Chondrocyte (in vitro differentiated cells): Measurements from ENCODE around the gene NME7. TPM values are rescaled to one million over a fixed set of nuclear protein-coding genes. Genes with fewer than 3 reads are reported as not detected.
A peak's percentile ranks its signal among the peaks of the same experiment; 100 is the strongest.

Source experiments
- DNase-seq: peaks from one replicate; pipeline ENCODE4 v3.0.0; 2021; ENCODE audit warnings: mixed read lengths, low spot score
- H3K27ac Mint-ChIP-seq: one replicate; pipeline ENCODE4 v1.8.0; 2021; ENCODE audit warnings: mild to moderate bottlenecking, moderate library complexity, mixed read lengths; ENCODE audit not compliant: unreplicated experiment
- H3K27me3 Mint-ChIP-seq: 2 replicates; pipeline ENCODE4 v1.8.0; 2021; ENCODE audit warnings: low read depth, mixed read lengths
- H3K36me3 Mint-ChIP-seq: 2 replicates; pipeline ENCODE4 v1.8.0; 2021; ENCODE audit warnings: low read depth, mixed read lengths
- H3K4me1 Mint-ChIP-seq: 2 replicates; pipeline ENCODE4 v1.8.0; 2021; ENCODE audit warnings: low read depth, mild to moderate bottlenecking, mixed read lengths
- H3K4me3 Mint-ChIP-seq: one replicate; pipeline ENCODE4 v1.8.0; 2021; ENCODE audit warnings: mild to moderate bottlenecking, moderate library complexity, mixed read lengths; ENCODE audit not compliant: unreplicated experiment
- H3K9me3 Mint-ChIP-seq: 2 replicates; pipeline ENCODE4 v1.8.0; 2021; ENCODE audit warnings: low read depth, mixed read lengths
- total RNA-seq: library from RNA; stranded (reverse); gene quantifications from 3 replicates; pipeline ENCODE4 v1.2.1, GENCODE V29; 2021
- TF ChIP-seq, protein P1 (sequence below): fragments of 200-600 bp; sonication (generic); IDR thresholded peaks from 2 replicates; pipeline ENCODE4 v1.5.0; 2021; ENCODE audit warnings: antibody characterized with exemption, mild to moderate bottlenecking, moderate library complexity

The NME7 gene
- total RNA-seq, 1 donor from 2014 or later = 14.7 TPM

DNA sequence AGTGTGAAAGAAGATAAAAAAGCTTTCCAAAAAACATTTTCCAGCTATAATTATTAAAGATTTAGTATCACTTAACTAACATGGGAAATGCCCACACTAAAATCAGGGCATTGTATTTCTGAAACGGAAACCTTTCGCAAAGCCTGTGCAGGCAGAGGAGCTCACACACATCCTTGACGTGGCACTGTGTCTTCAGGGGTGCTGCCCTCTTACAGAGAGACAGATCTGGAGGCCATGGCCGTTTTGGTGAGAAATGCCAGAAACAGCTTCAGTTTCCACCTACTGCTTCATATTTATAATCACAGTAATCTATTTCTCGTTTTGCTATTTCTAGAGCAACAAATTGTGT lies 234.4 kb downstream of the NME7 start:
- H3K36me3 Mint-ChIP-seq = peaks cover 32% of the 10 kb centered on the region
- no peak for DNase-seq
- peaks cover 2% of the 10 kb centered on the region for H3K9me3 Mint-ChIP-seq
- peaks cover 56% of the 10 kb centered on the region for H3K4me1 Mint-ChIP-seq
- H3K4me3 Mint-ChIP-seq = no peak overlapping the region
- TF ChIP-seq, protein P1, sequence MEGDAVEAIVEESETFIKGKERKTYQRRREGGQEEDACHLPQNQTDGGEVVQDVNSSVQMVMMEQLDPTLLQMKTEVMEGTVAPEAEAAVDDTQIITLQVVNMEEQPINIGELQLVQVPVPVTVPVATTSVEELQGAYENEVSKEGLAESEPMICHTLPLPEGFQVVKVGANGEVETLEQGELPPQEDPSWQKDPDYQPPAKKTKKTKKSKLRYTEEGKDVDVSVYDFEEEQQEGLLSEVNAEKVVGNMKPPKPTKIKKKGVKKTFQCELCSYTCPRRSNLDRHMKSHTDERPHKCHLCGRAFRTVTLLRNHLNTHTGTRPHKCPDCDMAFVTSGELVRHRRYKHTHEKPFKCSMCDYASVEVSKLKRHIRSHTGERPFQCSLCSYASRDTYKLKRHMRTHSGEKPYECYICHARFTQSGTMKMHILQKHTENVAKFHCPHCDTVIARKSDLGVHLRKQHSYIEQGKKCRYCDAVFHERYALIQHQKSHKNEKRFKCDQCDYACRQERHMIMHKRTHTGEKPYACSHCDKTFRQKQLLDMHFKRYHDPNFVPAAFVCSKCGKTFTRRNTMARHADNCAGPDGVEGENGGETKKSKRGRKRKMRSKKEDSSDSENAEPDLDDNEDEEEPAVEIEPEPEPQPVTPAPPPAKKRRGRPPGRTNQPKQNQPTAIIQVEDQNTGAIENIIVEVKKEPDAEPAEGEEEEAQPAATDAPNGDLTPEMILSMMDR = no peak
- no peaks in the 10 kb centered on the region for H3K27me3 Mint-ChIP-seq
- H3K27ac Mint-ChIP-seq = no peak overlapping the region

DNA sequence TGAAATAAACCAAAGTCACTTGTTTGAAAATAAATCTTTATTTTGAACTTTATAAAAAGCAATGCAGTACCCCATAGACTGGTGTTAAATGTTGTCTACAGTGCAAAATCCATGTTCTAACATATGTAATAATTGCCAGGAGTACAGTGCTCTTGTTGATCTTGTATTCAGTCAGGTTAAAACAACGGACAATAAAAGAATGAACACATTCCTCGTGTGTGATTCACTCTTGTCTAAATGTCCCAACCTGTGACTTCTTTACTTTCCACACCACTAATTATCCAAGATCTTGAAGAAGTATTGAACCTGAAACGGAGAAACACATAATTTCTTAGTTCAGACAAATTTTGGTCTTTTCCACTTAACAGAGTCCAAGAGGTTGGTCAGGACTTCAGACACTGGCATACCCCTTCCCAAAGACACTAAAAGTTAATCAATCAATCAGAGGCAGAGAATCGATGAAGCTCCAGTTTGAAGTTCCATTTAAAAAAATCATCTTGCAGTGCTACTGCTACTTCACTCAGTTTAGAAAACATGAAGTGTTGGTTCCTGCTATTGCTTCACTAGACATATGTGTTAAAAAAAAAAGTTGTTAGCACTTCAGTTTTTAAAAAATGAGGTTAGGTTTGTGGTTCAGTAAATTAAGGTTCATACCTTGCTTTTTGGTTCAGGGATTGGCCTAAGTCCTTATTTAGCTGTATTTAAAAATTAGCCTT lies 234.9 kb downstream of the NME7 start:
- H3K27me3 Mint-ChIP-seq = no peaks in the 10 kb centered on the region
- no peak overlapping the region for H3K4me3 Mint-ChIP-seq
- H3K36me3 Mint-ChIP-seq = peaks cover 36% of the 10 kb centered on the region
- no peak overlapping the region for H3K27ac Mint-ChIP-seq
- H3K4me1 Mint-ChIP-seq = peaks cover 61% of the 10 kb centered on the region
- no peak for DNase-seq
- H3K9me3 Mint-ChIP-seq = peaks cover 2% of the 10 kb centered on the region
- TF ChIP-seq, protein P1 = no peak

DNA sequence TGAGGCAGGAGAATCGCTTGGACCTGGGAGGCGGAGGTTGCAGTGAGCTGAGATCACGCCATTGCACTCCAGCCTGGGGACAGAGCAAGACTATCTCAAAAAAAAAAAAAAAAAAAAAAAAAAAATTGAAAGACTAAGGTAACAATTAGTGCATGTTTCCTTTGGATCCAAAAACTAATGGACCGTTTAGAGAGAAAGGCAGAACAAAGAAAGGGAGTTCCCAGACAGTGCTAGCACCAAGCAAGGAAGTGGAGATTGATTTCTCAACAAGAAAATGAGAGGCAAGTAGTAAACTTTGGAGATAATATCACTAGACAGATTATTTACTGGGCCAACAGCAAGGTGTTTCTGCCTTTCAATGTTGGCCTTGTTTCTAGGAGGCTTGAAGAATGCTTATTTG lies 236.9 kb downstream of the NME7 start:
- peak overlapping the region; percentile 93 for H3K27ac Mint-ChIP-seq
- H3K36me3 Mint-ChIP-seq = peaks cover 44% of the 10 kb centered on the region
- DNase-seq = no peak
- TF ChIP-seq, protein P1 = no peak
- peaks cover 69% of the 10 kb centered on the region for H3K4me1 Mint-ChIP-seq
- no peak overlapping the region for H3K4me3 Mint-ChIP-seq
- no peaks in the 10 kb centered on the region for H3K27me3 Mint-ChIP-seq
- peaks cover 2% of the 10 kb centered on the region for H3K9me3 Mint-ChIP-seq

DNA sequence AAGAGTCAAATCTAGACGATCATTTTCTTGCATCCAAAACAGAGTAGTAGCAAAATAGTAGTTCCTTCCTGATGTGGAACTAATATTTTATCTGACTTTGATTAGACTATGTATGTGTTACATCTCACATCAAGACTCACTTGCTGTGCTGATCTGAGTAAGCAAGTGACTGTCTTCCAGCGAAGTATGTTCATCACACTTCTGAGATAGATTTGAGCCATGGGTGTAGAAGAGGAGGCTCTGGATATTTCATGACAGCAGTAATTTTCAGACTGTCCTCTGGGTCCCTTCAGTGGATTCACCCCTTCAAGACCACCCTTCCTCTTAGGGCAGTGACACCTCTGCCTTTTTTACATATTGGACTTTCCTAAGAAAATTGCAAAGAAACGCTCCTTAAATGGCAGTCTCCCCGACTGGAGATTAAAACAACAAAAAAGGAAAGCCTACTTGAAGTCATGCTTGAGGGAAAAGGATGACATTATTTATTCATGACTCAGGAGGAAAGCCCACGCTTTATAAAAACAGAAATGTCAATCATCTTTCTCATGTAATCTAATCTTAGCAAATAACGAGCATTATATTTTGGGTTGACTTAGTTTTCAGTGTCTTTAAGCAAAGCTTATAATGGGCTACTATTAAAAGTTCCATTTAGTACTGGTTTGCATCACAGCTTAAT lies 238.3 kb downstream of the NME7 start:
- Mint-ChIP-seq H3K27me3 (no peaks in the 10 kb centered on the region), H3K9me3 (peaks cover 2% of the 10 kb centered on the region), H3K27ac (peak overlapping the region; percentile 93), H3K36me3 (peaks cover 53% of the 10 kb centered on the region), H3K4me3 (peak overlapping the region; percentile 26), H3K4me1 (peaks cover 79% of the 10 kb centered on the region)
- DNase-seq = no peak
- TF ChIP-seq, protein P1 = no peak

DNA sequence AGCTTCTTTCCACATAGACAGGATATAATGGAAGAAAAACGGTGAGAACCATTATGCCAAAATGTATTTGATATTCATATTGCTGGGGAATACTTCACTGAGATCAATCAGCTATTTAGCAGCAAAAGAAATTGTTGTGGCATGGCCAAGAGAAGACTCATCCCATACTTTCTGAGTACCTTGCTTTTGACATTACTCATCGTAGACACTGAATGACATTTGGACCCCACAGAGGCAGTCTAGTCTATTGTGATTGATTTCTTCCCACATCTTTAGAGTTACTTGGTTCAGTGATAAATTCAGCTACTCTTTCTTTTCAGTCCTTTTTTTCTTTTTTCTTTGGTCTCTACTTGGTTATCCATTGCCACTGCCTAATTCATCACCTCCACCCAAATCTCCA lies 239.0 kb downstream of the NME7 start:
- H3K27ac Mint-ChIP-seq = peak overlapping the region; percentile 93
- H3K9me3 Mint-ChIP-seq = peaks cover 2% of the 10 kb centered on the region
- peaks cover 74% of the 10 kb centered on the region for H3K4me1 Mint-ChIP-seq
- no peak for DNase-seq
- H3K27me3 Mint-ChIP-seq = no peaks in the 10 kb centered on the region
- peaks cover 51% of the 10 kb centered on the region for H3K36me3 Mint-ChIP-seq
- H3K4me3 Mint-ChIP-seq = no peak overlapping the region
- TF ChIP-seq, protein P1 = no peak
